RWPE2 (cell line): Measurements from ENCODE around the gene UPB1.
A peak's percentile ranks its signal among the peaks of the same experiment; 100 is the strongest.

Experiments used
- ATAC-seq: fragments of 200-7000 bp; cut with Tn5 transposase; 3 replicates; pipeline ENCODE4 v1.9.1; 2021; ENCODE audit warnings: low read depth
- DNase-seq: peaks from one replicate; pipeline ENCODE4 v3.0.0-alpha.2; 2020; ENCODE audit warnings: low spot score
- H3K27ac ChIP-seq: fragments of 450-650 bp; 2 replicates; pipeline ENCODE4 v1.5.1; 2017; ENCODE audit warnings: mild to moderate bottlenecking; ENCODE audit not compliant: poor library complexity, severe bottlenecking
- H3K27me3 ChIP-seq: fragments of 250-450 bp; sonication (Bioruptor Pico); 2 replicates; pipeline ENCODE4 v1.5.1; 2021; ENCODE audit warnings: mild to moderate bottlenecking, moderate library complexity; ENCODE audit not compliant: insufficient read depth, poor library complexity, severe bottlenecking
- H3K36me3 ChIP-seq: fragments of 250-450 bp; sonication (Bioruptor Pico); 2 replicates; pipeline ENCODE4 v1.5.1; 2020; ENCODE audit warnings: low read depth, mild to moderate bottlenecking, moderate library complexity
- H3K4me1 ChIP-seq: fragments of 250-450 bp; sonication (Bioruptor Pico); 2 replicates; pipeline ENCODE4 v1.5.1; 2021; ENCODE audit warnings: mild to moderate bottlenecking, moderate library complexity; ENCODE audit not compliant: insufficient read depth, poor library complexity, severe bottlenecking
- H3K4me3 ChIP-seq: fragments of 250-450 bp; sonication (Bioruptor Pico); 2 replicates; pipeline ENCODE4 v1.5.1; 2021; ENCODE audit warnings: mild to moderate bottlenecking, moderate library complexity; ENCODE audit not compliant: severe bottlenecking
- H3K9me3 ChIP-seq: fragments of 250-450 bp; sonication (Bioruptor Pico); 2 replicates; pipeline ENCODE4 v1.5.1; 2021; ENCODE audit warnings: mild to moderate bottlenecking, moderate library complexity; ENCODE audit not compliant: severe bottlenecking
- TF ChIP-seq, protein P1 (sequence below): fragments of 450-650 bp; IDR thresholded peaks from one replicate; pipeline ENCODE4 v1.5.1; 2017; ENCODE audit warnings: mild to moderate bottlenecking, moderate library complexity; ENCODE audit not compliant: poor library complexity, severe bottlenecking

Gene UPB1

DNA sequence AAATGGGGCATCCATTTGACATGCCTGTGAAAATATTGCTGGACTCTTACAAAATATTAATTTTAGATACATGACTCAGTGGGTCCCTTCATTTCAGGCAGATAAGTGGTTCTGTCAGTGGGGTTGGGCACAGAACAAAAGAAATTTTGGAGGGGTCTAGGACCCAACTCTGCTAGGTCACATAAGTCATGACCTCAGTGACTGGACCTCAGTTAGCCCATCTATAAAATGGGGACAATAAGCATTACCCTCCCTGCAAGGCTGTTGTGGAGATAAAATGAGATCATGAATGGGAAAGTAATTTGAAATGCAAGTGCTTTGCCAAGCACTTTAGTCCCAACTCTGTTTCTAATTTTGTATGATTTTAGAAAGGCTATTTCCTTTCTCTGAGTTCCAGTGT, 44.0 kb upstream of the UPB1 start:
- Histone ChIP-seq H3K4me3 (no peak overlapping the region), H3K27ac (no peak overlapping the region), H3K4me1 (no peaks in the 10 kb centered on the region), H3K36me3 (no peaks in the 10 kb centered on the region), H3K27me3 (peaks cover 5% of the 10 kb centered on the region), H3K9me3 (peaks cover 5% of the 10 kb centered on the region)
- TF ChIP-seq, protein P1, sequence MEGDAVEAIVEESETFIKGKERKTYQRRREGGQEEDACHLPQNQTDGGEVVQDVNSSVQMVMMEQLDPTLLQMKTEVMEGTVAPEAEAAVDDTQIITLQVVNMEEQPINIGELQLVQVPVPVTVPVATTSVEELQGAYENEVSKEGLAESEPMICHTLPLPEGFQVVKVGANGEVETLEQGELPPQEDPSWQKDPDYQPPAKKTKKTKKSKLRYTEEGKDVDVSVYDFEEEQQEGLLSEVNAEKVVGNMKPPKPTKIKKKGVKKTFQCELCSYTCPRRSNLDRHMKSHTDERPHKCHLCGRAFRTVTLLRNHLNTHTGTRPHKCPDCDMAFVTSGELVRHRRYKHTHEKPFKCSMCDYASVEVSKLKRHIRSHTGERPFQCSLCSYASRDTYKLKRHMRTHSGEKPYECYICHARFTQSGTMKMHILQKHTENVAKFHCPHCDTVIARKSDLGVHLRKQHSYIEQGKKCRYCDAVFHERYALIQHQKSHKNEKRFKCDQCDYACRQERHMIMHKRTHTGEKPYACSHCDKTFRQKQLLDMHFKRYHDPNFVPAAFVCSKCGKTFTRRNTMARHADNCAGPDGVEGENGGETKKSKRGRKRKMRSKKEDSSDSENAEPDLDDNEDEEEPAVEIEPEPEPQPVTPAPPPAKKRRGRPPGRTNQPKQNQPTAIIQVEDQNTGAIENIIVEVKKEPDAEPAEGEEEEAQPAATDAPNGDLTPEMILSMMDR, result no peak
- DNase-seq (no peak), ATAC-seq (no peak)

DNA sequence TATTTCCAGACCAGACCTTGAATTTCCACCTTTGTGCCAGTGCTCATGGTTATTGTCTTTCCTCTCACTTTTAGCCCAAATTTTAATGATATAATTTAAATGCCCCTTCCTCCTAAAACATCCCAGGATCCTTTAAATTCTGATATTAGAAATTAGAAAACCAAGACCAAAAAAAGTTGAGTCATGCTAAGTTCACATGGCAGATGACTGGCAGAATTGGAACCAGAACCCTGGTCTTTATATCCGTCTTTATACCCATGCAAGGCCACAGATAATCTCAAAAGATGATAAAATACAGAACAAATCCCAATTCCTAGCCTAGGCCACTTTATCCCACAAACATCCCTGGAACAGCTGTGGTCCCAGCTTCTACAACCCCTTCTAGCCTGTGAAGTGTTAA, 41.3 kb upstream of the UPB1 start:
- Histone ChIP-seq H3K27me3 (peaks cover 5% of the 10 kb centered on the region), H3K27ac (no peak overlapping the region), H3K36me3 (no peaks in the 10 kb centered on the region), H3K4me1 (no peaks in the 10 kb centered on the region), H3K9me3 (peaks cover 5% of the 10 kb centered on the region), H3K4me3 (no peak overlapping the region)
- ATAC-seq (no peak), DNase-seq (no peak)
- TF ChIP-seq, protein P1, result no peak

GRCh38 chr22:24455039-24455438, 40.1 kb upstream of the UPB1 start:
- Histone ChIP-seq H3K4me1 (no peaks in the 10 kb centered on the region), H3K27ac (no peak overlapping the region), H3K27me3 (peaks cover 5% of the 10 kb centered on the region), H3K36me3 (no peaks in the 10 kb centered on the region), H3K4me3 (no peak overlapping the region), H3K9me3 (peaks cover 5% of the 10 kb centered on the region)
- TF ChIP-seq, protein P1, result no peak
- DNase-seq (peak; percentile 2), ATAC-seq (no peak)

DNA sequence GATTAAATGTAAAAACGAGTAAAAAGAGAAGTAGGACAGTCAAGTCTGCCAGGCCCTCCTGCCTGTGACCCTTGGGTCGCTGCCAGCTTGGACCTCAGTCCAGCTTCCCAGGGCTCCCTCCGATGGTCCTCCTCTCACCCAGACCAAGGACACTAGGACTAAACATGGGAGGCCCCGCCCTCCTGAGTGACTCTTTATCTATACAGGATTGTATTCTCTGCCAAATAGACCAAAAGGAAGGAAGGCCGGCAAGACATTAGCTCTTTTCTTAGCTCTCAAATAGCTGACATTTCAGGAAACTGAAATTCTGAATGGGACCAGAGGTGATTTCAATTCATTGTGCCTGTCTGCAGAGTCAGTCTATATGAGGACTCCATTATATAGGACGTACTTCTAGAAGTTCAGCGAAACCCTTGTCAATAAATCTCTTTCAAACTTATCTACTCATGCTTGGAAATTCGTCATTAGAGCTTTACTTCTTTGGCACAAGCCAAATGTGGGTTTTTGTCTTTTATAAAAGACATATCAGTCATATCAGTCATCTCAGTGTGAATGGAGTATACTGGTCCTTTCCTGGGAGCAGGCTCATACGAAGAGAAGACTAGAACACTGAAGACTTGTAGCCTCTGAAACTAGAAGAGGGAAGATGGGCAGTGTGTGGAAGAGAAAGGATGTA, 39.2 kb upstream of the UPB1 start:
- Histone ChIP-seq H3K9me3 (peaks cover 5% of the 10 kb centered on the region), H3K4me3 (no peak overlapping the region), H3K27ac (no peak overlapping the region), H3K4me1 (no peaks in the 10 kb centered on the region), H3K36me3 (no peaks in the 10 kb centered on the region), H3K27me3 (peaks cover 5% of the 10 kb centered on the region)
- DNase-seq (peak; percentile 15), ATAC-seq (no peak)
- TF ChIP-seq, protein P1, result no peak

DNA sequence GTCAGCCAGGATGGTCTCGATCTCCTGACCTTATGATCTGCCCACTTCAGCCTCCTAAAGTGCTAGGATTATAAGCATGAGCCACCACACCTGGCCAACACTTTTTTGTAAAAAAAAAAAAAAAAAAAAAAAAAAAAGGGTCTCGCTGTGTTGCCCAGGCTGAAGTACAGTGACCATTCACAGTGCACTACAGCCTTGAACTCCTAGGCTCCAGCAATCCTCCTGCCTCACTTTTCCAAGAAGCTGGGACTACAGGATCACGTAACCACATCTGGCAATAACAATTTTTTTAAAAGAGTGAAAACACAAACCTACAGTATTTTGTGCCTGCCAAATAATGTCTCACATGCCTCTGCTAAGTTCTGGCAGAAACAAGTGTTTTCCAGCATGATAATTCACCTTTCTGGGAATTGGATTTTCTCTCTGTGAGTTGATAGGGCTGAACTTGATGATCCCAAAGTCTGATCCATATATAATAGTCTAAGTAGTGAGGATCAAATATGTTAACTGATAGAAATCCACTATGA, 37.2 kb upstream of the UPB1 start:
- DNase-seq, result no peak
- no peaks in the 10 kb centered on the region for H3K9me3 ChIP-seq
- H3K4me3 ChIP-seq, result no peak overlapping the region
- H3K4me1 ChIP-seq, result no peaks in the 10 kb centered on the region
- peaks cover 3% of the 10 kb centered on the region for H3K27me3 ChIP-seq
- TF ChIP-seq, protein P1, result no peak
- no peak overlapping the region for H3K27ac ChIP-seq
- no peaks in the 10 kb centered on the region for H3K36me3 ChIP-seq
- ATAC-seq, result no peak
